Activated CD4-positive, alpha-beta T cell treated with anti-CD3 and anti-CD28 coated beads, Interleukin-2, amount 10 ng/mL, durations not matched to agents 7 days and 5 days (primary cell): ENCODE data around the gene PEAR1. TPM values are rescaled to one million over a fixed set of nuclear protein-coding genes. Genes with fewer than 3 reads are reported as not detected.

ENCODE experiments used
- CTCF ChIA-PET: fragments of 350-600 bp; sonication (Branson Sonifier 250); formaldehyde crosslinking; loops from one replicate; lab custom pipeline; 2021; ENCODE audit warnings: antibody characterized with exemption; lab: Charles Lee
- POLR2A ChIA-PET: fragments of 350-600 bp; sonication (Branson Sonifier 250); formaldehyde crosslinking; loops from one replicate; lab custom pipeline; 2021; ENCODE audit warnings: antibody characterized with exemption; lab: Charles Lee
- DNase-seq: peaks from one replicate; pipeline ENCODE4 v3.0.0-alpha.2; 2020
- H3K27ac Mint-ChIP-seq: one replicate; pipeline ENCODE4 v1.8.0; 2021; ENCODE audit warnings: mild to moderate bottlenecking, moderate library complexity, mixed read lengths
- H3K27me3 Mint-ChIP-seq: one replicate; pipeline ENCODE4 v1.8.0; 2021; ENCODE audit warnings: mixed read lengths
- H3K36me3 Mint-ChIP-seq: one replicate; pipeline ENCODE4 v1.8.0; 2021; ENCODE audit warnings: low read depth, mixed read lengths
- H3K4me1 Mint-ChIP-seq: one replicate; pipeline ENCODE4 v1.8.0; 2021; ENCODE audit warnings: mixed read lengths
- H3K4me3 Mint-ChIP-seq: one replicate; pipeline ENCODE4 v1.8.0; 2021; ENCODE audit warnings: mild to moderate bottlenecking, moderate library complexity, mixed read lengths
- H3K9me3 Mint-ChIP-seq: one replicate; pipeline ENCODE4 v1.8.0; 2021; ENCODE audit warnings: mixed read lengths
- microRNA-seq: library from miRNA; unstranded; fragments of <30 nt; microRNA quantifications from one replicate; pipeline ENCODE4 v1.2.0, GENCODE V29; 2021; ENCODE audit warnings: borderline microRNAs expressed, borderline replicate concordance
- total RNA-seq, 2 experiments: library from RNA; stranded (reverse); gene quantifications; one replicate each; pipeline ENCODE4 v1.2.3, GENCODE V29; 2021

PEAR1 gene
- total RNA-seq, 2 experiments from 2014 or later: 0.07 to 0.15 TPM

DNA sequence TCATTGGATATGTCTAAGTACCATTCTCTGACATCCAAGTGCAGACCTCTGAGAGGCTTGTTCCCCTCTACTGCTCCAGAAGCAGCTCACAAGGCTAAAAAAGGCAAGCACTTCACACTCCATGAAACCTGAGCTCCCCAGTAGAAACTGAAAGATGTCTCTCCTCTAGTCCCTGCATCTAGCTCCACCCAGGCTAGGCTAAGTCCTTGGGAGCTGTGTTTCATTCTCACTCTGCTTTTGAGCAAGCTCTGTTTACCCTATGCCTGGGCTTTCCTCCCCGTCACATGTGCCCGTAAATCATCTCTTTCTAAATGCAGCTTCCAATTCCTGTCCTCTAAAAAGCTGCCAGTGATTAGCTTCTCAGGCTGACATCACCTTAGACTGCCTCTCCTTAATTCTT, 65.9 kb downstream of the PEAR1 start:
- POLR2A ChIA-PET: no interaction called here
- peaks cover 64% of the 10 kb centered on the region for H3K36me3 Mint-ChIP-seq
- no peak for DNase-seq
- H3K9me3 Mint-ChIP-seq: peaks cover 2% of the 10 kb centered on the region
- H3K4me1 Mint-ChIP-seq: peaks cover 49% of the 10 kb centered on the region
- no peaks in the 10 kb centered on the region for H3K27me3 Mint-ChIP-seq
- no peak overlapping the region for H3K4me3 Mint-ChIP-seq
- peak overlapping the region; percentile 16 for H3K27ac Mint-ChIP-seq
- CTCF ChIA-PET: no interaction called here

DNA sequence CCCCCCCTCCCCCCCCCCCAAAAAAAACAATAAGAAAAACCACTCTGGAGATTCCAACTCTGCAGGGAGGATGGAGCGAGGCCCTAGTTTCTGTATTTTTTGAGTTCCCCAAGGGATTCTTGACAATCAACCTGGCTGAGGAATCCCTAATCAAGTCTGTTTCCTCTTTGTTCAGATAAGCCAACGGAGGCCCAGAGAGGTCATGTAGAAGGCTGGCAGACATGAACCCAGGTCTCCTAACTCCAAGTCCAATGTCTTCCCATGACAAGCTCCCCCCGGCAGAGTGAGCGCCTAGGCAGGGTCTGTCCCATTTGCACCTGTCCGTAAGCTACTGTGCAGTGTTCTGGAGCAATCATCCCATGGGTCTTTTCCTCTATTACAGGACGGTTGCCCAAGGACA, 66.4 kb downstream of the PEAR1 start:
- H3K27ac Mint-ChIP-seq: no peak overlapping the region

DNA sequence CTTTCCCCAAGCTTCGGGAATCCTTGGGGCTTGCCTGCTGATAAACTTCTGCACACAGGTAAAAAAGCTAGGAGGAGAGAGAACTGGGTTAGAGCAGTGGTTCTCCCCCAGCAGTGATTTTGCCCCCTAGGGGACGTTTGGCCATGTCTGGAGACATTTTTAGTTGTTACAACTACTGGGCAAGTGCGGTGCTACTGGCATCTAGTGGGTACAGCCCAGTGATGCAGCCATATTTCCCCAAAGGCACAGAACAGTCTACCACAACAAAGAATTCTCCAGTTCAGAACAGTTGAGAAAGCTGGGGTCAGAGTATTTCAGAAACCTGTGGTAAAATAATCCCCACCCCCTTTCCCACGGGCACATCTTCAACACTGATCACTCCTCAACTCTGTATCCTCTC, 68.2 kb downstream of the PEAR1 start:
- Mint-ChIP-seq H3K4me1 (peaks cover 50% of the 10 kb centered on the region), H3K9me3 (peaks cover 2% of the 10 kb centered on the region), H3K4me3 (peak overlapping the region; percentile 59), H3K36me3 (peaks cover 55% of the 10 kb centered on the region), H3K27ac (peak overlapping the region; percentile 58), H3K27me3 (peaks cover 13% of the 10 kb centered on the region)
- peak; percentile 61 for DNase-seq
- POLR2A ChIA-PET: no interaction called here
- CTCF ChIA-PET: interaction anchor here (0.6 kb wide), 1 partner anchor 31 kb away, joined by 3 read pairs; no protein-coding TSS in a partner anchor

More for the DNA sequence above, 66.4 kb downstream of the PEAR1 start:
- Mint-ChIP-seq H3K36me3 (peaks cover 61% of the 10 kb centered on the region), H3K4me1 (peaks cover 50% of the 10 kb centered on the region), H3K9me3 (peaks cover 2% of the 10 kb centered on the region), H3K4me3 (no peak overlapping the region), H3K27me3 (no peaks in the 10 kb centered on the region)
- CTCF ChIA-PET: no interaction called here
- POLR2A ChIA-PET: interaction anchor here (1.0 kb wide), 1 partner anchor 10 kb away, joined by 5 read pairs; no protein-coding TSS in a partner anchor
- no peak for DNase-seq

DNA sequence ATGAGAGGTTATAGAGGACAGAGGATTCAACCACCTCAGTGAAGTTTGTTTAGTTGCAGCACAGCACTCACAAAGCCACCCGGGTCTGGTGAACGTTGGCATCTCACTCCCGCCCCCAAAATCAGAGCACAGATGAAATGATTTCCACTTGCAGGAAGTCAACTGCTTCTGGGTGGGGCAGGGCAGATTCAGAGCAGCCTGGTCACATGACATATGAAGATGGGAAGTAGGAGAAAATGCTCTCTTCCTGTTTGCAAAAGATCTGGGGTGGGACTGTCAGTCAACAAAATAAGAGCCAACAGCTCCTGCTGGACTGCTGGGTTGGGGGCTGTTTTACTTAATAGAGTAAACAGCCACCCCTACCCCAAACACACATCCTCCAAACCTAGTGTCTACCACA, 70.1 kb downstream of the PEAR1 start:
- POLR2A ChIA-PET: no interaction called here
- peak; percentile 76 for DNase-seq
- H3K36me3 Mint-ChIP-seq: peaks cover 41% of the 10 kb centered on the region
- peak overlapping the region; percentile 90 for H3K27ac Mint-ChIP-seq
- peak overlapping the region; percentile 87 for H3K4me3 Mint-ChIP-seq
- peaks cover 2% of the 10 kb centered on the region for H3K9me3 Mint-ChIP-seq
- CTCF ChIA-PET: interaction anchor here (1.6 kb wide), 1 partner anchor 104 kb away, joined by 4 read pairs; no protein-coding TSS in a partner anchor
- H3K27me3 Mint-ChIP-seq: peaks cover 21% of the 10 kb centered on the region
- peaks cover 44% of the 10 kb centered on the region for H3K4me1 Mint-ChIP-seq

DNA sequence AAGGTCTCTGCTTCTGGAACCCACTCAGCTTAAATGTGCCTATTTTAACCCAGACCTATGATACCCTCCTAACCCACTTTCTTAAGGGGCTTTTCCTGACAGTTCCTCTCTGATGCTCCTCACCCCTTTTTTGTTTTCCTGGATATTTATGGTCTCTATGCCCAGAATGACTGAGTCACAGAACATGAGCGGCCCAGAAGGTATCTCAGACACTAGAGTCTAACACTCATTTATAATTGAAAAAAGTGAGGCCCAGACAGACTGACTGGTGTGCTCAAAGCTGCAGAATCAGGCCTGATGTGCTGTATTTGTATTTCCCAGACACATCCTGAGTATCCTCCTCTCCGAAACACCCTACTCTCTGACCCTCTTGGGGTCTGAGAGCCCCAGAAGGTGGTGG, 70.9 kb downstream of the PEAR1 start:
- Mint-ChIP-seq H3K4me3 (no peak overlapping the region), H3K36me3 (peaks cover 36% of the 10 kb centered on the region), H3K9me3 (peaks cover 2% of the 10 kb centered on the region), H3K27ac (peak overlapping the region; percentile 90), H3K4me1 (peaks cover 40% of the 10 kb centered on the region), H3K27me3 (peaks cover 28% of the 10 kb centered on the region)
- no peak for DNase-seq
- POLR2A ChIA-PET: no interaction called here
- CTCF ChIA-PET: interaction anchor here (1.6 kb wide), 1 partner anchor 105 kb away, joined by 4 read pairs; no protein-coding TSS in a partner anchor

Small RNAs within 50 kb of the gene (microRNA-seq; reads per million reads assigned to microRNA genes)
- gene MIR765: not detected

Other genes with a start within 250 kb of the PEAR1 start
- gene NES, start 216.3 kb upstream of the PEAR1 start, total RNA-seq: not detected
- gene CRABP2, start 188.1 kb upstream of the PEAR1 start, total RNA-seq: 1 to 10 TPM in 1 of 2 experiments, under 1 TPM in 1; 0.77 to 1.1 TPM
- gene METTL25B, start 165.2 kb upstream of the PEAR1 start, total RNA-seq: 10 to 100 TPM; 26.2 to 29.7 TPM
- gene ISG20L2, start 165.0 kb upstream of the PEAR1 start, total RNA-seq: 10 to 100 TPM; 47.0 to 58.0 TPM
- 10 to 100 TPM; 50.4 to 54.7 TPM for gene MRPL24, start 152.6 kb upstream of the PEAR1 start, total RNA-seq
- gene HDGF, start 142.0 kb upstream of the PEAR1 start, total RNA-seq: 100 to 1,000 TPM; 288 to 301 TPM
- 10 to 100 TPM; 70.6 to 87.7 TPM for gene PRCC, start 126.2 kb upstream of the PEAR1 start, total RNA-seq
- gene SH2D2A, start 76.9 kb upstream of the PEAR1 start, total RNA-seq: 10 to 100 TPM; 56.3 to 63.5 TPM
- under 1 TPM in 1 of 2 experiments, not detected in 1; 0.05 TPM for gene INSRR, start 34.6 kb upstream of the PEAR1 start, total RNA-seq
- 1 to 10 TPM; 1.9 to 2.0 TPM for gene NTRK1, start 32.9 kb upstream of the PEAR1 start, total RNA-seq
- not detected for gene LRRC71, start 26.9 kb downstream of the PEAR1 start, total RNA-seq
- 10 to 100 TPM; 33.9 to 38.5 TPM for gene ARHGEF11, start 152.0 kb downstream of the PEAR1 start, total RNA-seq
- gene ETV3L, start 206.1 kb downstream of the PEAR1 start, total RNA-seq: not detected
- gene ETV3, start 244.7 kb downstream of the PEAR1 start, total RNA-seq: 10 to 100 TPM; 33.3 to 37.5 TPM